ENCODE measurements around the gene RSPH4A. TPM values are rescaled to one million over a fixed set of nuclear protein-coding genes. Genes with fewer than 3 reads are reported as not detected.

RSPH4A gene
- total and polyA plus RNA-seq, 2 of the 8 experiments (the other 6 are each of a cell fraction or from before 2014, with no cell fraction given): 0.38 to 0.52 TPM

- no peak overlapping the region for H3K4me2 ChIP-seq (ENCODE audit: insufficient read depth in 1 of 2, low read depth in 2 of 2, low read length in 2 of 2)
- no peak for FAIRE-seq
- no peaks in the 10 kb centered on the region for H3K79me1 ChIP-seq (ENCODE audit: low read depth, low read length)
- H3K56ac ChIP-seq (replicated peaks; ENCODE audit: insufficient read length, low read depth, low read length): no peak overlapping the region
- no peak overlapping the region for H3K14ac ChIP-seq (ENCODE audit: insufficient read length)
- CTCF ChIA-PET (ENCODE audit: partially characterized antibody): interaction anchor here (0.6 to 2.3 kb wide), 7 partner anchors 10 to 380 kb away, joined by 3 to 6 read pairs (median 3); partner anchors contain the start of gene RWDD1
- no peak overlapping the region for H3K18ac ChIP-seq (ENCODE audit: extremely low read depth, low read length)
- H3K36me3 ChIP-seq (ENCODE audit: control insufficient read depth in 2 of 4, insufficient read depth in 4 of 4, low read length in 3 of 4): peaks cover 0 to 17% (median 2%) of the 10 kb centered on the region in 4 experiments; a peak in 3 of 8 replicates
- H2AK5ac ChIP-seq (ENCODE audit: low read depth, low read length): no peak overlapping the region
- no peaks in the 10 kb centered on the region for H3K79me2 ChIP-seq (ENCODE audit: control insufficient read depth in 1 of 2, insufficient read depth in 2 of 2, low read length in 2 of 2)
- H3K23me2 ChIP-seq (ENCODE audit: low read depth, low read length): no peaks in the 10 kb centered on the region
- no peak for DNase-seq (ENCODE audit: low read depth in 1 of 2, low spot score in 2 of 2)
- no peak overlapping the region for H4K91ac ChIP-seq (replicated peaks; ENCODE audit: insufficient read length, low read length)
- peaks cover 0 to 2% of the 10 kb centered on the region in 2 experiments for H4K20me1 ChIP-seq (replicated peaks in 1 of 2; ENCODE audit: control insufficient read depth in 1 of 2, insufficient read depth in 2 of 2, low read length in 2 of 2)
- H2BK120ac ChIP-seq (replicated peaks; ENCODE audit: low read depth, low read length): no peak overlapping the region
- no peak overlapping the region for H3K4ac ChIP-seq (replicated peaks; ENCODE audit: insufficient read length, low read depth, low read length)
- H3K4me3 ChIP-seq (ENCODE audit: extremely low read depth in 1 of 4, insufficient read depth in 2 of 4, low read depth in 3 of 4, low read length in 4 of 4): no peak overlapping the region
- H2BK15ac ChIP-seq (ENCODE audit: low read length): no peak overlapping the region
- H3K9ac ChIP-seq (replicated peaks in 1 of 4; ENCODE audit: extremely low read depth in 1 of 4, low read depth in 3 of 4, low read length in 3 of 4): no peak overlapping the region
- H3K23ac ChIP-seq (ENCODE audit: insufficient read length): no peak overlapping the region
- no peak overlapping the region for H4K8ac ChIP-seq (ENCODE audit: extremely low read depth, insufficient read depth, low read length)
- WGBS, 2 experiments (ENCODE audit: extremely low coverage in 1 of 2, insufficient coverage in 1 of 2, insufficient read length in 1 of 2, insufficient replicate concordance in 2 of 2, low coverage in 1 of 2, low lambda C conversion rate in 2 of 2, missing lambda C conversion rate in 1 of 2): 89% methylated on average over 5 of the region's 5 CpGs; no CpG with 5 or more reads in 1 of the 2 experiments
- H3K27me3 ChIP-seq (replicated peaks in 1 of 4; ENCODE audit: control insufficient read depth in 3 of 4, extremely low read depth in 1 of 4, insufficient read depth in 3 of 4, low read length in 3 of 4): no peaks in the 10 kb centered on the region
- no peak overlapping the region for H2AFZ ChIP-seq (ENCODE audit: low read length)
- H3K9me3 ChIP-seq (ENCODE audit: insufficient read depth in 2 of 2, low read depth in 1 of 2, low read length in 1 of 2): no peaks in the 10 kb centered on the region
- no peaks in the 10 kb centered on the region for H3K4me1 ChIP-seq (replicated peaks in 1 of 4; ENCODE audit: control insufficient read depth in 3 of 4, insufficient read depth in 4 of 4, low read length in 3 of 4)
- no peak overlapping the region for H3K27ac ChIP-seq (ENCODE audit: low read depth, low read length)
- no peak overlapping the region for H2BK5ac ChIP-seq (ENCODE audit: low read depth, low read length)
- no peak overlapping the region for H2BK20ac ChIP-seq (ENCODE audit: low read length)
- no peak overlapping the region for H2BK12ac ChIP-seq (ENCODE audit: low read depth, low read length)
- no peak overlapping the region for H4K5ac ChIP-seq (ENCODE audit: insufficient read length, low read depth, low read length)
- POLR2A ChIA-PET (ENCODE audit: partially characterized antibody): no interaction called here
- no peak for TF ChIP-seq NANOG (IDR thresholded peaks at IDR 0.05; ENCODE audit: insufficient read depth, low read depth, low read length, poor library complexity, severe bottlenecking)
- no peak for TF ChIP-seq JUND (IDR thresholded peaks at IDR 0.05; ENCODE audit: low read length)
- TF ChIP-seq USF2 (IDR thresholded peaks at IDR 0.05; ENCODE audit: low read length): no peak
- TF ChIP-seq NRF1 (IDR thresholded peaks at IDR 0.05; ENCODE audit: low read depth, low read length): no peak
- no peak for TF ChIP-seq CHD1 (IDR thresholded peaks at IDR 0.05; ENCODE audit: low read depth, low read length)
- no peak for TF ChIP-seq CEBPB (IDR thresholded peaks at IDR 0.05; ENCODE audit: low read depth, low read length)
- no peak for TF ChIP-seq HDAC2 (IDR thresholded peaks at IDR 0.05; ENCODE audit: borderline replicate concordance in 1 of 2, low read depth in 2 of 2, low read length in 2 of 2)
- TF ChIP-seq GTF2F1 (IDR thresholded peaks at IDR 0.05; ENCODE audit: borderline replicate concordance, low read depth, low read length): no peak
- no peak for TF ChIP-seq JUN (IDR thresholded peaks at IDR 0.05; ENCODE audit: low read depth, low read length)
- no peak for TF ChIP-seq CBX8 (IDR thresholded peaks at IDR 0.05; ENCODE audit: borderline replicate concordance, low read depth, low read length)
- no peak for TF ChIP-seq EP300 (IDR thresholded peaks at IDR 0.05; ENCODE audit: borderline replicate concordance in 1 of 2, low read depth in 2 of 2, low read length in 2 of 2)
- TF ChIP-seq EGR1 (IDR thresholded peaks at IDR 0.05; ENCODE audit: borderline replicate concordance, low read depth, low read length): no peak
- no peak for TF ChIP-seq EZH2 (IDR thresholded peaks at IDR 0.05; ENCODE audit: low read depth, low read length, severe bottlenecking)
These were observed 31.9 kb downstream of the RSPH4A start for GRCh38 chr6:116648156-116648555.

All from H1 (cell line).